K562 (cell line): ENCODE measurements around the gene DNASE1L1.

Experiments used
- MAZ ChIP-seq, 2 experiments: fragments of 450-650 bp in 1 of 2; sonication (generic) in 1 of 2; formaldehyde crosslinking; IDR thresholded peaks in 1 of 2; conservative IDR thresholded peaks in 1 of 2; 2 replicates each; pipeline versions ENCODE4 v1.4.0 to v1.5.0; 2020; ENCODE audit warnings: mild to moderate bottlenecking in 1 of 2, missing genetic modification reagents in 1 of 2
- ZNF263 ChIP-seq: sonication (generic); formaldehyde crosslinking; IDR thresholded peaks from 2 replicates; pipeline ENCODE4 v1.8.0; 2022; ENCODE audit warnings: mild to moderate bottlenecking, missing genetic modification reagents, borderline replicate concordance
- TF ChIP-seq, protein P1 (sequence below): sonication (generic); formaldehyde crosslinking; IDR thresholded peaks from 2 replicates; pipeline ENCODE4 v1.8.0; 2022; ENCODE audit warnings: missing genetic modification reagents, mild to moderate bottlenecking, moderate library complexity, borderline replicate concordance

- no peak for TF ChIP-seq ZNF263 (CRISPR knock-in tag)
- TF ChIP-seq MAZ (CRISPR knock-in tag; conservative IDR thresholded peaks at IDR 0.05 in 1 of 2, IDR thresholded peaks at IDR 0.05 in 1 of 2) = no peak
- TF ChIP-seq, protein P1, sequence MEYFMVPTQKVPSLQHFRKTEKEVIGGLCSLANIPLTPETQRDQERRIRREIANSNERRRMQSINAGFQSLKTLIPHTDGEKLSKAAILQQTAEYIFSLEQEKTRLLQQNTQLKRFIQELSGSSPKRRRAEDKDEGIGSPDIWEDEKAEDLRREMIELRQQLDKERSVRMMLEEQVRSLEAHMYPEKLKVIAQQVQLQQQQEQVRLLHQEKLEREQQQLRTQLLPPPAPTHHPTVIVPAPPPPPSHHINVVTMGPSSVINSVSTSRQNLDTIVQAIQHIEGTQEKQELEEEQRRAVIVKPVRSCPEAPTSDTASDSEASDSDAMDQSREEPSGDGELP = no peak
Measured at GRCh38 chrX:154403192-154403591, 5.9 kb downstream of the DNASE1L1 start.
